Stimulated activated CD4-positive, alpha-beta T cell treated with anti-CD3 and anti-CD28 coated beads, Interleukin-12 subunit alpha, Interleukin-12 subunit beta, amount 100 ng/mL, for 24 hours (primary cell): ENCODE data around the gene ID4.

Experiments
- DNase-seq, 2 experiments: peaks; one replicate each; pipeline ENCODE4 v3.0.0-alpha.2; 2020; ENCODE audit warnings: low read depth in 2 of 2

The ID4 gene, protein sequence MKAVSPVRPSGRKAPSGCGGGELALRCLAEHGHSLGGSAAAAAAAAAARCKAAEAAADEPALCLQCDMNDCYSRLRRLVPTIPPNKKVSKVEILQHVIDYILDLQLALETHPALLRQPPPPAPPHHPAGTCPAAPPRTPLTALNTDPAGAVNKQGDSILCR

DNA sequence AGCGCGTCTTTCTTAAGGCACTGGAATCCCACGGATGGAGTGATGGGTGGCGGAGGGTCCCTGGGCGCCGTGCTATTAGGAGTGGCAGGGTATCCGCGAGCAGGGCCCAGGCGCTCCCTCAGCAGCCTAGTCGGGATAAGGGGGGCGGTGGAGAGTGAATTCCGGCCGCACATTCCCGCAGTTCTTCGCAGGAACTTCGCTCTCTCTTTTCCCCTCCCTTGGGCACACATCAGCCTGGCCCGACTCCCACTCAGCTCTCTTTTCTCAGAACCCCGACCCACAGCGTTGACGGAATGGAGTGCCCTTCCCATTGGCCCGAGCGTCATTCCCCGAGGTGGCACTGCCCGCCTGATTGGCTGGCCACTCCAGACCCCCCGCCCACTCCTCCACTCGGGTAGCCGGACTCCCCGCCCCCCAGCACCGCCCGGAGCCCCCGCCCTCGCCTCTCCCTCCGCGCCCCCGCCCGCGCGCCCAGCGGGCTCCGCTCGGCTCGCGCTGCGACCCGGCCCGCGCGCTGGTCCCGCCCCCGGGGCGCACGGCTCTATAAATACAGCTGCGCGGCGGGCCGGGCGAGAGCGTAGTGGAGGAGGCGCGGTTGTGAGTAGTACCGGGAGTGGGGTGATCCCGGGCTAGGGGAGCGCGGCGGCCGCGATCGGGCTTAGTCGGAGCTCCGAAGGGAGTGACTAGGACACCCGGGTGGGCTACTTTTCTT lies at the start of gene ID4:
ID4 (plus strand) TSS at position 572 of the 712 bp plus-strand sequence. CDS start 385 bp downstream, outside the sequence.
- no peak for DNase-seq

DNA sequence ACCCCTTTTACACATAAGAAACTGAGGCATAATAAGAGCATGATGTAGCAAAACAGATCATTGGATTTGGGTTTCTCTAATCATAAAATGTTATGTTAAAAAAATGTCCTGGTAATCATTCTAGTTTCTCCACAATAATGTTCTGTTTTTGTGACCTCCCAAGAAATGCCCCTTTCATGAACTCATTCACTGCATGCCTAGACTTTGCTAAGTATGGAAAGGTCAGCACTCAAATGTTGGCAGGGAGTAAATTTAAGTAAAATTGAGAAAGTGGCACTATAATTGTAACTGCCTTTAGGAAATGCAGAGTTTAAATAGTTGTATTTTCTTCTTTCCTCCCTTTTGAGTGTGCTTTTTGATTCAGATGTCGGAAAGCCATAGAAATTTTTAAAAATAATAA lies 48.5 kb upstream of the ID4 start:
- no peak for DNase-seq

DNA sequence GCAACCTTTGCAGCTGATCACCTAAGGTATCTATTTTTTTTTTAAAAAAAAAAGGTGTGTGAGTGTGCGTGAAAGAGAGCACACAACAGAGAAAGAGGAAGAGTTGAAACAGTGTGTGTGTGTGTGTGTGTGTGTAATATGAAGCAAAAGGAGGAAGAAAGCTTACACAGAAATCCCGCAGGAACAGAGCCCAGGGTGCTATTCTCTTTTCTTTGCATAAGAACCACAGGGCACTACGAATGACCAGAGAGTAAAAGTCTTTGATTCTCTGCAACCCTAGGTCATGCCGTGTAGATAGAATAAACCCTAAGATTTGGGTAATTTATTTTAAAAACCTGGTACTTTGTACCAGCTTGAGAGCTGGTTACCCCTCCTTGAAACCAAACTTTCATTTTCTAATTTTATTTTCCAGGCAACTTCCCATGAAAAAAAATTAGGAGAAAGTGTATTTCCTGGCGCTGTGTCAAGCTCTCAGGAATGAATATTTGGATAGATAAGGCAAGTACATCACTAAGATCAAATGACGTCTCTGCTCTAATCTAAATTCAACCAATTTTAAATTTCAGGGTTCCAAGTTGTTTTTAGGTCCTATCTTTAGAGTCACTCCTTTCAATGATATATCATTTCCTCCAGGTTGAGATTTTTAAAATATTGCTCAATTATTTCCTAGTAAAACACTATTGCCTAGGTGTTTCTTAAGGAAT lies 47.9 kb upstream of the ID4 start:
- no peak for DNase-seq

DNA sequence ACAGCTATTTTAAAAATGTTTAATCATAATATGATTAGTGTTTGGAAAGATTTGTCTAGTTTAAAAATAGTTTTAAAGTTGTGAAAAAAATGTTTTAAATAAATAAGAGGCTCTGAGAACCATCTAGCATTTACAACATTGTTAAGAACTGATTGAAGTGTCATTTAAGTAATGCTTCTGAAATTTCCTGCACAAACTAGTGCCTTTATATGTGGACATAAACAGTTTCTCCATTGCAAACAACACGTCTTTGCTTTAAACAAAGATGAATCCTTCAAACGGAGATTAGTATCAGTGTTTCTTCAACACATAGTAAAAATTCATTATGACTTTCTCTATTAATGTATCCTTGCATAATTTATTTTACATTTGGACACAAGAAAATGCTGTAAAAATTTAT lies 45.9 kb upstream of the ID4 start:
- no peak for DNase-seq

DNA sequence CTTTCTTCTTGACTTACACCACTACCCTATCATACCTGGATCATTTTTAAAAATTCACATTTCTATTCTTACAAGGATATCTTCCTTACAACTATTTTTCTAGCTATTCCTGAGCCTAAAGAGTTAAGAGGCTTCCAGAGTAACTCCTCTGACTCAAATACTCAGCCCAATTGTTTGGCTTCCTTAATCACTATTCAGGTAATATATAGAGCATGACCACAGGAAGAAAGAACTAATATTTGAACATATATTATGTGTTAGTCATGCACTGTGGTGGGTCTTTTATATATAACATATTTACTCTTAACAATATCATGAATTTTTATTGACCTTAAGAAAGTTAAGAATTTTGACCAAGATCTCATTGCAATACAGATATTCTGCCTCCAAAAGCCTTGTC lies 42.0 kb upstream of the ID4 start:
- DNase-seq: no peak

DNA sequence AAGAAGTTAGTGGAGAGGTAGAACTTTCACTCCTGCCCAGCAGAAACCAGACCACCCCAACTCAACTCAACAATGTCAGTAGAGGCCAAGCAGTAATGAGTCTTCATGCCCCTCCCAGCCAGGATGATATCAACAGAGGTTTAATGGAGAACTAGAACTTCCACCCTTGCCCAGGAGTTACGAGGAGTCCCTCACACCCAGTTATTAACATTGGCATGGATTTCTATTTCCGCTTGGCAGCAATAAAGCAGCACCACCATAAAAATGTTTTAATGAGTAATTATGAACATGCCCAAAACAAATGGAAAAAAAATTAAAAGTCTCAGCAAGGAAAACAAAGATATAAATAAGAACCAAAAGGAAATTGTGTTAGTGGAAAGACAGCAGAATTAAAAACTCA lies 40.7 kb upstream of the ID4 start:
- DNase-seq: no peak

DNA sequence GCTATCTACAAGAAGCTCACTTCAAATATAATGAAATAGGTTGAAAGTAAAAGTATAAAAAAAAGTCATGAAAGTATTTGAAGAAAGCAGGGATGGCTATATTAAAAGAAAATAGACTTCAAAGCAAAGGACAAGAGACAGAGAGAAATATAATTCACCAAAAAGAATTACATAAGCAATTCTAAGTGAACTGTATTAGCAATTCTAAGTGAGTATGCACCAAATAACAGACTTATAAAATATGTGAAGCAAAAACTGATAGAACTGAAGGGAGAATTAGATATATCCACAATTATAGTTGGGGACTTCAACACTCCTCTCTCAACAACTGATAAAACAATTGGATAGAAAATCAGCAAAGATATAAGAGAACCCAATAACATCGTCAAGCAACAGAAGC lies 38.8 kb upstream of the ID4 start:
- DNase-seq: no peak

DNA sequence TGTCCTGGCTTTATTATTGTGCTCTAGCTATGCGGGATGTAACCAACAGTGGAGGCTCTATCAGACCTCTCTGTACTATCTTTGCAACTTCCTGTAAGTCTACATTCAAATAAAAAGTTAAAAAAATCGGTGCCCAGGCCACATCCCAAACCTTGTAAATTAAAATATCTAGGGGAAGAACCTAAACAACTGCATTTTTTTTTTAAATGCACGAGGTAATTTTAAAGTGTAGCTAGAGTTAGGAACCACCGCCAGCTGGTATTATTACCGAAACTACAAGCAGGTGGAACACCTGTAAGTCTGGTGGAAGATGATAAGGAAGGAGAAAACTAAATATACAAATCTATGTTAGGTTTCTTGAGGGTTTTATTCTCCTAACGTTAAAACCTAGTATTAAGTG lies 34.5 kb upstream of the ID4 start:
- no peak for DNase-seq

DNA sequence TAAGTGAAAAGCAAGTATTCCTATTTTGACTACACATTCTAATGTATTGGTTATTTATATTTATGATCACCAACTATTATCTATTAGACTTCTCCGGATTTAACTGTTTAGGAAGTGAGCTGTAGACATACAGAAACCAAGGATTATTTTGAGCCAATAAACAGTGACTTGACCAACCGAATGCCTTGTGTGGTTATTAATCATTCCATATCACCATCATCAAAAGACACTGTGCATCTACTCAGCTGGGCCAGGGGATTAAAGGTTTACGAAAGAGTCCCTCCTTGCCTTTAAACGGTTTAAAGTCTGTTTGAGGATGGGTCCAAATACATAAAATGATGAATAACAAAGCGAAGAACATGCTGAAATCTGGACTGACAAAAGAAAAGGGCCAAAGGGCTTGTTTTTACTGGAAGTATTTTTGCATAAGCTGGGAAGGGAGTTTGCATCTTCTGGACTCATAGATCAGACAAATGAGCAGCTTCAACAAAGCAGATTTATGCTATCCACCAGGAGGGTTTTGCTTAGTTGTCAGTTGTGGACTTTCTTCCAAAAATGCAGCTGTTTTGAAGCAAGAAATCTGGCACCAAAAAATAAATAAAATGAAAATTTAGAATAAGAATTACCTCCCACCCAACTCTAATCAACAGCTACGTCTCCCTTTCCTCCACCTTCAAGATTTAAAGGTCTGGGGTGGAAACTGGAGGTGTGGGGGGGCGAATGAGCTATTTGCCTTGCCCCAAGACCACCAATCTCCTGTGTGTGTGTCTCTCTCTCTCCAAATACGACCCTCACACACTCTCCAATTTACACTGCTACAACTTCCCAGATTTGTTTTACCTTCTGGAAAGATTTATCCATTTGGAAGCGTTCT lies 33.6 kb upstream of the ID4 start:
- DNase-seq: no peak

DNA sequence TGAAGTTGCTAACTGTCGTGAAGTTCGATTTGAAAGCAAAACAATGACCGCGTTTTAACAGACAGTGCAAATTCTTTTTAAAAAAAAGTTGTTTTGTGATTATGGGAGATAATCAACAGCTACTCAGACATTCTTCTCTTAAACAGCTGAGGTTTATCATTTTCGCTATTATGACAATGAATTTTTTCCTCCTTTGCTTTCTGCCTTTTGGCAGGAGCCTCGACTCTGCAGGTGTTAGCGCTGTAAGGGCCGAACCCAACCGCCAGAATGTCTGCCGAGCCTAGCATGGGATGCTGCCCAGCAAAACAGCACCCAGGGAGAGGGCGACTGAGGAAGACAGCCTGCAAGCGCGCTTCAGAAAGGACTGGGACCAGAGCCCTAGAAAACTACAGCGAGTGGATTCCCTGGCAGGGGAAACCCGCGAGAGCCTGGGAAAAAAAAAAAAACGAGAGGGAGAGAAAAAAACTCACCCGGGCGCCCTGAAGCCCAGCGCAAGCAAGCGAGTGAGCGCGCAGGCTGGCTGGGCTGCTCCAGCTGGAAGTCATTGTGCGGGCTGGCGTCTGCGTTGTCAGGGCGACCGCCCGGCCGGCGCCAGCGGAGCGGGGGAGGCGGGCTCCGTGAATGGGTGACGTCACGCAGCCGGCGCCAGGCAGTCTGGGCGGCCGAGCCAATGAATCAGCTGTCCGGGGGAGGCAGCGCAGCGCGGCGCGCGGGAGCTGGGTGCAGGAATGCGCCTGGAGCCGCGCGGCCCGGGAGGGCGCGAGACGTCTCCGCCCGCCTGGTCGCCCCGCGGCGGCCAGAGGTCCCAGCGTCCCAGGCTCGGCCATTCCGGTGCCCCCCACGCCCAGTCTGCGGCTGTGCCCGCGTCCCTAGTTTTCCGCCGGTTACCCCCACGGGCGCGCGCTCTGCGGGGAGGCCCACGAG lies 32.7 kb upstream of the ID4 start:
- DNase-seq: peak; percentile 32 to 64

DNA sequence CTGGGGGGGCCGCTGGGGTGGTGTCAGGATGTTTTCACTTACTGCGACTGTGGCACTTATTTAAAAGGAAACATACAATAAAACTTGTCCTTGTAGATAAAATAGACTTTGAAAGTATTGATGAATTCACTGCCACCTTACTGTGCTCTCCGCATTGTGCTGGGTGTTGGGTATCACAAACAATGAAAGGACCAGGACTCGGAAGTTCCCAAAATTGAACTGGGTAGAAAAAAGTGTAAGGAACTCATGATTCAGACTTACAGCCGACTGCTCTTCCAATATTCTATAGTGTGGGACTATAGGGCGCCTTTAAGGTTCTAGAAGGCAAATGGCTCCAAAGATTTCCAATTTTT lies 32.1 kb upstream of the ID4 start:
- DNase-seq: no peak

DNA sequence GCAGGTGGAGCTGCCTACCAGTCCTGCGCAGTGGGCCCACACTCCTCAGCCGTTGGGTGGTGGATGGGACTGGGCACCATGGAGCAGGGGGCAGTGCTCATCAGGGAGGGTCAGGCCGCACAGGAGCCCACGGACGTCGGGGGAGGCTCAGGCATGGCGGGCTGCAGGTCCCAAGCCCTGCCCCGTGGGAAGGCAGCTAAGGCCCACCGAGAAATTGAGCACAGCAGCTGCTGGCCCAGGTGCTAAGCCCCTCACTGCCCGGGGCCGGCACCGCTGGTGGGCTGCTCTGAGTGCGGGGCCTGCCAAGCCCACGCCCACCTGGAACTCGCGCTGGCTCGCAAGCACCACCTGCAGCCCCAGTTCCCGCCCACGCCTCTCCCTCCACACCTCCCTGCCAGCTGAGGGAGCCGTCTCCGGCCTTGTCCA lies 30.2 kb upstream of the ID4 start:
- no peak for DNase-seq

DNA sequence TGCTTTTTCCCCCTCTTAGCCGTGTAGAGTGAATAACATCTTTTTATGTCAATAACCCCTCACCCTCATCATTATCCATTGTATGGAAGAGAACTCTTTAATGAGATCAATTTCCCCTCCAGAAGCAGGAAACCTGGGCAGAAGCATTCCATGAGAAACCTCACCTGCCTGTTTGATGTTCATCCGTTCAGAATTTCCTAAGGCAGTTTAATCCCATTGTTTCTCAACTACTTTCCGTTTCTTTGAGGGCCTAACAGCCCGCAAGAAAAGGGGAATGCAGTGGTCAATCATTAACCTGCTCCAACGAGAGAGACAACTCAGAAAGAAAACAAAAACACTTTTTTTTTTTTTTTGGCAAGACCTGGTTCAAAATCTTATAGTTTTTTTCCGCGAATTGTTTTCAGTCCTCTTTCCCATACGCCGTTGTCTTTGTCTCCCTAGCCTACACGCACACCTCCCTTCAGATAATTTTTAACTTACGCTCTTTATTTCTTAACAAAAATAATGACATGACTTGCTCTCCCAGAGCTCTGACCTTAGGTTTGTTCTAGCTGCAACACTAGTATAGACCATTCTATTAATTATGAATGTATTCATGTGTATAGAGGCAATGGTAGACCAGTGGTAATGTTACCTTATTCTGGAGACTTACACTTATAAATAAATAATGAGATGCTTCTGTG lies 25.6 kb upstream of the ID4 start:
- no peak for DNase-seq

DNA sequence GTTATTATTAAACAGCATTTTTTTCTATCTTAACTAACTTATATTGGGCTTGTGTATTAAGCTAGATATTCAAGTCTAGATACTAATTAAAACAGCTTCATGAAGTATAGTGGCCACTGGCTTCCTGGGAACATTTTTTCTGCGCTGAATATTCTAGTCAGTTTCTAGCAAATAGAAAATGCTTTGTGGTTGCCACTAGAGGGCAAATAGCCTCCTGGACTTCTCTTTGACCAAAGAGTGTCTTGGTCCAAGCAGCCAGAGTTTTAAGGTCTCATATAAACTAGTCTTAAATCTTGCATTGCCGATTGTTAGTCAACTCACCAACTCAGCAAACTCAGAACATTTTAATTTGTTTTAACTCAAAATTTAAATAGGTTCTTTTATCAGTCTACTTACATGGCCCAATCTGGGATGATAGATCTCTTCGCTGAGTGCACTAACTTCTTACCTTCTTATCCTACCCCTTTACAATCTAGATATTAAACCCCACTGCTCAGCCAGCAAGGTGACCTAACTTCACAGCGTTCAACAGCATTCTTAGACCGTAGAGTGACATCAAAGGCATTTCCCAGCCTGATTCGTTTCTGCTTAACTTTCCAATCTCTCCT lies 24.6 kb upstream of the ID4 start:
- no peak for DNase-seq

DNA sequence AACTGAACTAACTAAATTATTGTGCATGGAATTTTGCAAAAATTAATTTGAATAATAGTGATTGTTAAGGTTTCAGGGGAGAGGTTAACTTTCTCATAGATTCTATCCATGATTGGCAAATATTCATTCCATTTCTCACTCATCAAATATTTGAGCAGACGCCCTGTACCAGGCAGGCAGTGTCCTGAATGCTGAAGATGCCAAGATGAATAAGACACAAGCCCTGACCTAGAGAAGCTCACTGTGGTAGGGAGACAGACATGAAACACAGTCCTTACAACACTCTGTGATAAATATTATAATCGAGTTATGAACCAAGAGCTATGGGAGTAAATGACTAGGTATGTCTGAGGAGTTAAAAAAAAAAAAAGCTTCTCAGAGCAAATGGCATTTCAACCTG lies 18.4 kb upstream of the ID4 start:
- DNase-seq: no peak

DNA sequence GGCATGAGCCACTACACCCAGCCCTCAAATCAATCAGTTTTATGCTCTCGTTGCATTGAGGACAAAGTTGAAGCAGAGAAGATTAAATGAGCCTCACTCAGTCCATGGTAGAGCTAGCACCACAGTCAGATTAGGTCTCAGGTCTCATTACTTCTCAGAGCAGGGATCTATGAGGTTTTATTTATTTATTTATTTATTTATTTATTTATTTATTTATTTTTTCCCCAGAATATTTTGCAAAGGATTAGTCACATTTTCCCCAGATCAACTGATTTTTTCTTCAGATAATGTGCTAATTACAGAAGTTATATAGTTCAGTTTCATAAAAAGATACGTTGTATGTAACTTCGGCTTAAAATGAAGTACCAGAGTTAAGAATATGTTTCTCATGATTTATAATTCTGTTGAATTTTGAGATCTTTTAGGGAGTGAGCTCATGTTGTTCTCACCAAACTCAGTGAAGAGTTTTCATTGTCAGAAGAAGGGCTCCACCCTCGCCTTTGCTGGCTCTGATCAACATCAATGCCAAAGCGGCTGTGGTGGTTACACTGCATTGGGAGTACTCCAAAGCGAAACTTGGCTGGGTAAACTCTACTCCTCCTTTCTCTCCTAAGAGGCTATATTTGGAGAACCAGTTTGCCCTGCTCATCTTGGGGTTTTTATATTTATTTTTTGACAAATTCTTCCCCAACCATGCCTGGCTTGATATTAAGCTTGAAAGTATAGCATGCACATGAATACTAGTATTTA lies 12.9 kb upstream of the ID4 start:
- no peak for DNase-seq

DNA sequence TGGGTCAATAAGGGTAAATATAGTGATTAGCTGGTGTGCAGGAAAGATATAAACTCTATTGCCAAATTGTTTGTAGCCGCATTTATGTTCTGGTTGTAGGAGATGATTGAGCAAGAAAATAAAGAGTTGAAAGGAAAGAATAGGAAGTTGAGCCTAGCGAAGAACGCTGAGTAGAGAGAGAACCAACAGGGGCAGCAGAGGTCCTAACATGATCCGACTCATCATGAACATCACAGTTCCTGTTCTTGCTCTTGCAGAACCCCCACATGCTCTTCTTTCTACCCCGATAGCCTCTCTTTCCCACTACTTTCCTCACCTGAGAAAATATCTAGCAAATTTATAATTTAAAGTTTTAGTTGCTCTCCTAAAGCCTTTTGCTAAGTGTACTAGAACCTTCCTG lies 9.9 kb upstream of the ID4 start:
- DNase-seq: no peak

DNA sequence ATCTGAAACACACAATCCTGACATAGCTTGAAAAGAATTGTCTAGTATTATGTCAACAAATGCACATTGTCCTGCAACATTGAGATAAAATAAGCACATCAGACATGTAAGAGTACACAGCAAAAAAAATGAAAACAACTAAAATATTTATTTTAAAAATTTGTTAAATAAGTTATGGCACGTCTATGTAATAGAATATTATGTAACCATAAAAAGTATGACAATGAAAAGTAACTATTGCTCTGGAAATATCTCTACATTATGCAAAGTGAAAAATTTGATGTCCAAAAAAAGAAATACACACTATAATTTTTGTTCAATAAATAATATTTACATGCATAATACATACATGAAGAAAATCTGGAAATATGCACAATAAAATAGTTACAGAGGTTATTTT lies 9.3 kb upstream of the ID4 start:
- DNase-seq: no peak

DNA sequence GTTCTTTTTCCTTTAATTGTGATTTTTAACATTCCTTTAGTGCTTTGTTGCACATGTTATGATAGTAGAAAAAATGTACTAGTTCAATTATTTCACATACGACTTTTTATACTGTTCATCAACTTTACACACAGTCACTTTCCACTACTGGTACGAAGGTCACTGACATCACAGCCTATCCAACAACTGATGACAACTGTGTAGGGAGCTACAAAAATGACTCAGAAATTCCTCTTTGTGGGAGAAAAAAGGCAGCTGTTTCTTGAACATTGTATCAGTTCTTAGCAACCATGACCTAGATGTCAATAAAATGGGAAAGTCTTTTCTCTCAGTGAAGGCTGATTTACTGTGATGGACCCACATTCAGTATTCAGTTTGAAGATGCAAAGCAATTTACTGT lies 7.0 kb upstream of the ID4 start:
- no peak for DNase-seq

DNA sequence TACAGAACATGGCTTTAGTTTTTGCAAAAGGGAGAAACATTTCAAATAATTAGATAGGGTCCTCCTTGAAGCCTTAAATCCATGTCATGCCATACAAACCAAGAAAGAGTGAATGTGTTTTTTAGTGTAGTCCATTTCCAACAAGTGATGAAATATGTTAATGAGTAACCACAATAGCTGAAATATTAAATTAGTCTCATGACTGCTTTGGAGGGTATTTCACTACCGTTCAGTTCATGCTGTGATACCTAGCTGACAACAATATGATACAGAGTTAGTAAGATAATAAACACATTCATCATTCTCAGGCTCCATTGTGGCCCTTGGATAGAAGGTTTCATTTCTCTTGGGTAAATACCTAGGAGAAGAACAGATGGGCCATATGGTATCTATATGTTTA lies 5.8 kb upstream of the ID4 start:
- DNase-seq: no peak
